22Rv1 (cell line): ENCODE data around the gene PCNX1.

Source experiments
- ZFX ChIP-seq: fragments of 450-650 bp; IDR thresholded peaks from 2 replicates; pipeline ENCODE4 v1.6.1; 2017; ENCODE audit warnings: antibody characterized with exemption, borderline replicate concordance
- TF ChIP-seq, protein P1 (sequence below): fragments of 450-650 bp; IDR thresholded peaks from 2 replicates; pipeline ENCODE4 v1.5.1; 2017; ENCODE audit warnings: mild to moderate bottlenecking

DNA sequence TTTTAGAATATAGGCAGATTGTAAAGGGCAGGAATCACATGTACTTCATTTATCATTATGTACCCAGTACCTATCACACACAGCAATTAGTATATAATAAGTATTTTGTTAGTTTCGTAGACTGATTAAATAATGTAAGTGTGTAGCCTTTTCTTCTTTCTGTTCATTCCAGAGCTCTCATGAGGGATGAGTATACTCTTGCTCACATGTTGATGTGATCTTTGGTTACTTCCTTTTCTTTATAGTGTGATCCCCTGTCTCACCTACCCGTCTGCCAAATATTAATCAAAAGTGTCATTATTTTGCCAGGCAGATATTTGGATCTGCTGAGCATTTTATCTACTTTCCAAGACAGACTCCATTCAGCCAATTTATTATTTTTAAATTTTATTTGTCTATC is 156.1 kb downstream of the PCNX1 start:
- TF ChIP-seq, protein P1, sequence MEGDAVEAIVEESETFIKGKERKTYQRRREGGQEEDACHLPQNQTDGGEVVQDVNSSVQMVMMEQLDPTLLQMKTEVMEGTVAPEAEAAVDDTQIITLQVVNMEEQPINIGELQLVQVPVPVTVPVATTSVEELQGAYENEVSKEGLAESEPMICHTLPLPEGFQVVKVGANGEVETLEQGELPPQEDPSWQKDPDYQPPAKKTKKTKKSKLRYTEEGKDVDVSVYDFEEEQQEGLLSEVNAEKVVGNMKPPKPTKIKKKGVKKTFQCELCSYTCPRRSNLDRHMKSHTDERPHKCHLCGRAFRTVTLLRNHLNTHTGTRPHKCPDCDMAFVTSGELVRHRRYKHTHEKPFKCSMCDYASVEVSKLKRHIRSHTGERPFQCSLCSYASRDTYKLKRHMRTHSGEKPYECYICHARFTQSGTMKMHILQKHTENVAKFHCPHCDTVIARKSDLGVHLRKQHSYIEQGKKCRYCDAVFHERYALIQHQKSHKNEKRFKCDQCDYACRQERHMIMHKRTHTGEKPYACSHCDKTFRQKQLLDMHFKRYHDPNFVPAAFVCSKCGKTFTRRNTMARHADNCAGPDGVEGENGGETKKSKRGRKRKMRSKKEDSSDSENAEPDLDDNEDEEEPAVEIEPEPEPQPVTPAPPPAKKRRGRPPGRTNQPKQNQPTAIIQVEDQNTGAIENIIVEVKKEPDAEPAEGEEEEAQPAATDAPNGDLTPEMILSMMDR = no peak
- no peak for TF ChIP-seq ZFX
